ENCODE data around the gene GALNT9.
"Not testable (repeated sequence)": the region's sequence is repeated elsewhere in the genome, so short reads cannot be mapped to it uniquely, and the experiment has no call there.

GALNT9 gene

DNA sequence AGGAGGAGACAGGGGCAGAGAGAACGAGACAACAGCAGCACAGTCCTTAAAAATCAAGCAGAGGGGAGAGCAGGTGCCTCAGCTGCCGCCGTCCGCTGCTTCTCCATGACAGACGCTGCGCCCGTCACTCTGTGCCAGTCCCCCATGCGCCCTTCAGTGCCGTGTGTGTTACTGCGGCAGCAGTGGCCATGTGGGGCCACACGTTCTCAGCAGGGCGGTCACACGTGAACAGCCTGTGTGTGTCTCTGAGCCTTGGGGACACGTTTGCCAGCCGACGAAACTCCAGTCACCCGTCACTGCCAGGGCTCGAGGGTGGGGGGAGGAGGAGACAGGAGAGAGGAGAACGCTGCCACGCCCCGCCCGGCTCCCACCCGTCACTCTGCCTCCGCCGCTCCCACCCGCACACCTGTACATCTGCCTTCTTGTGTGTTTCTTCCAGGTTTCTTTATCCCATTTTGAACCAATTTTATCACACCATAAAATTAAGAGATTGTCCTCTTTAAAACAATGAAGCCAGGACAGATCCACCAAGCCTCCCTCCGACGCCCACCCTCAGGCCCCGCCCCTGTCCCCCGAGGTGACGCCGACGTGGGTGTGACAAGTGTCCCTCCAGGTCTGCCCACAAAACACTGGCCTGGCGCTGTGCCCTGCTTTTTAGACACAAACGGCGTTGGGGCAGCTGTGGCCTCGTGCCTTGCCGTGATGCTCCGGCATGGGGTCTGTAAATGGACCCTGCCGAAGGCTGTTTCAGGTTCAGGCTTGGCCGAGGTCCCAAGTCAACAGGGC lies 58.2 kb downstream of the GALNT9 start:
- H3K9me3 ChIP-seq (ENCODE audit: control insufficient read depth in 1 of 2, low read length in 2 of 2): no peaks in the 10 kb centered on the region
- no peaks in the 10 kb centered on the region for H3K36me3 ChIP-seq (ENCODE audit: control insufficient read depth in 1 of 2, insufficient read depth in 2 of 2, low read length in 2 of 2)
- H3K4me3 ChIP-seq (ENCODE audit: low read depth in 1 of 2, low read length in 2 of 2): no peak overlapping the region
- peaks cover 0 to 7% of the 10 kb centered on the region in 2 donors for H3K27me3 ChIP-seq (ENCODE audit: control insufficient read depth in 1 of 2, insufficient read depth in 2 of 2, low read length in 2 of 2)
- H3K27ac ChIP-seq (ENCODE audit: low read depth, low read length): no peak overlapping the region
- peaks cover 6 to 16% of the 10 kb centered on the region in 2 donors for H3K4me1 ChIP-seq (ENCODE audit: control insufficient read depth in 1 of 2, insufficient read depth in 2 of 2, low read length in 2 of 2)
- H3K9ac ChIP-seq (ENCODE audit: low read depth in 1 of 2, low read length in 2 of 2): no peak overlapping the region

DNA sequence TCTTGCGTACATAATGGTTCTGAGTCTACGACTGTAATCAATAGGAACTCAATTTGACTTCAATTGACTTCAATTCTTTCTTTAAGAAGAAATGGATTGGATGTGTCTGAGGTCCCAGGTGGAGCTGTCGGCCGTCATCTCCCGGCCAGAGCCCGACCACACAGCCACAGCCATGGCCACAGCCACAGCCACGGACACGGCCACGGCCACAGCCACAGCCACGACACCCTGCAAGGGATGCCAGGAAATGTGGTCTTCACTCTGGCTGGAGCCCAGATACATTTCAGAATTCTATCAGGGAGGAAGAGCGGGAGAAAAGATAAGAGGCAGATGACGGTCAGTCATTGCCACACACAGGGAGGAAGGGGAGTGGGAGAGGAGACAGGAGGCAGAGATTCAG lies 58.9 kb downstream of the GALNT9 start:
- peaks cover 0 to 7% of the 10 kb centered on the region in 2 donors for H3K27me3 ChIP-seq (ENCODE audit: control insufficient read depth in 1 of 2, insufficient read depth in 2 of 2, low read length in 2 of 2)
- H3K4me3 ChIP-seq (ENCODE audit: low read depth in 1 of 2, low read length in 2 of 2): no peak overlapping the region
- no peaks in the 10 kb centered on the region for H3K9me3 ChIP-seq (ENCODE audit: control insufficient read depth in 1 of 2, low read length in 2 of 2)
- no peaks in the 10 kb centered on the region for H3K36me3 ChIP-seq (ENCODE audit: control insufficient read depth in 1 of 2, insufficient read depth in 2 of 2, low read length in 2 of 2)
- peaks cover 6 to 15% of the 10 kb centered on the region in 2 donors for H3K4me1 ChIP-seq (ENCODE audit: control insufficient read depth in 1 of 2, insufficient read depth in 2 of 2, low read length in 2 of 2)
- H3K9ac ChIP-seq (ENCODE audit: low read depth in 1 of 2, low read length in 2 of 2): no peak overlapping the region
- H3K27ac ChIP-seq (ENCODE audit: low read depth, low read length): no peak overlapping the region

DNA sequence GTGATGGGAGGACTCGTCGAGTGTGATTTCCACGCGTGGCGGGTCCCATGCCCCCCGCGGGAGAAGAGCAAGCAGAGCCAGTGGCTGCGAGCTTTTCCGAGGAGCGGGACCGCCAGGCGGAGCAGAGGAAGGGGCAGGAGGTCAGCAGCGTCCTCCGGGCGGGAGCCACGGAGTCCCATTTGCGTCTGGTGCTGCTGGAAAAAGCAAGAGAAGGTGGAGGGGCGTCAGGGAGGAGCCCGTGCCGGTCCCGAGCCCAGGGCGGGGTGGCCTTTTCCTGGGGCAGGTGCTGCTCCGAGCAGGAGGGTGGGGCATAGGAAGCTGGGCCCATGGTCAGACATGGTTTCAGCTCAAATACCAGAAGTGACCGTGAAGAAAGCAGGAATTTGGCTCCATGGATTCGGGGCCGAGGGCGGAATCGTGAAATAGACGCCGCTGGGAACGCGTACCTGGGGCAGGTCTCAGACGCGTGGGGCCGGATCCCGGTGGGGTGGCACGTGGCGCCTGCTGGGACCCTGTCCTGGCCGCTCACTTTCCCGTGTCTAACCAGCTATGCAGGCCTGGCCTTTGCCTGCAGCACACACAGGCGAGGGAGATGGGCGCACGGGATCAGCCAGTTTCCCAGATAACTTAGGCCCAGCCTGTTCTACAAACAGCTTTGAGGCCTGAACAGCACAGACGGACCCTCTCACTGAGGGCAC lies 60.0 kb downstream of the GALNT9 start:
- Histone ChIP-seq H3K36me3 (ENCODE audit: control insufficient read depth in 1 of 2, insufficient read depth in 2 of 2, low read length in 2 of 2) (no peaks in the 10 kb centered on the region), H3K27me3 (ENCODE audit: control insufficient read depth in 1 of 2, insufficient read depth in 2 of 2, low read length in 2 of 2) (peaks cover 0 to 7% of the 10 kb centered on the region in 2 donors), H3K4me3 (ENCODE audit: low read depth in 1 of 2, low read length in 2 of 2) (no peak overlapping the region), H3K27ac (ENCODE audit: low read depth, low read length) (no peak overlapping the region), H3K4me1 (ENCODE audit: control insufficient read depth in 1 of 2, insufficient read depth in 2 of 2, low read length in 2 of 2) (peaks cover 0 to 4% of the 10 kb centered on the region in 2 donors), H3K9me3 (ENCODE audit: control insufficient read depth in 1 of 2, low read length in 2 of 2) (no peaks in the 10 kb centered on the region), H3K9ac (ENCODE audit: low read depth in 1 of 2, low read length in 2 of 2) (no peak overlapping the region)

DNA sequence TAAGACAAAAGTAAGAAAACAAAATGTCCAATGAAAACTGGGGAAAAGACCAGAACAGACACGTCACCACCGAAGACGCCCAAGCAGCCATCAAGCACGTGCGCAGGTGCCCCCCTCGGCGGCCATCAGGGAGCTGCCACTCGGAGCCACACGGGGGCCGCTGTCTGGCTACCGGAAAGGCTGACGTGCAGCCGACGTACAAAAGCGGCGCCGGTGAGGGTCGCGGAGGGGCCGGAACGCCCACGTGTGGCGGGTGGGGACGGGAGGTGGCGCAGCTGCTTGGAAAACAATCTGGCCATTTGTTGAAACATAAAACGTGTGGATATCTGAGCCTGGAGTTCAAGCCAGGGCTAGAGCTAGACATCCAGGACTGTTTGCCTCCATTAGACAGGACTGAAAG lies 60.7 kb downstream of the GALNT9 start:
- H3K36me3 ChIP-seq (ENCODE audit: control insufficient read depth in 1 of 2, insufficient read depth in 2 of 2, low read length in 2 of 2): no peaks in the 10 kb centered on the region
- H3K9ac ChIP-seq (ENCODE audit: low read depth in 1 of 2, low read length in 2 of 2): no peak overlapping the region
- no peak overlapping the region for H3K4me3 ChIP-seq (ENCODE audit: low read depth in 1 of 2, low read length in 2 of 2)
- H3K27me3 ChIP-seq (ENCODE audit: control insufficient read depth in 1 of 2, insufficient read depth in 2 of 2, low read length in 2 of 2): peaks cover 0 to 7% of the 10 kb centered on the region in 2 donors
- no peaks in the 10 kb centered on the region for H3K4me1 ChIP-seq (ENCODE audit: control insufficient read depth in 1 of 2, insufficient read depth in 2 of 2, low read length in 2 of 2)
- no peaks in the 10 kb centered on the region for H3K9me3 ChIP-seq (ENCODE audit: control insufficient read depth in 1 of 2, low read length in 2 of 2)
- H3K27ac ChIP-seq (ENCODE audit: low read depth, low read length): no peak overlapping the region

DNA sequence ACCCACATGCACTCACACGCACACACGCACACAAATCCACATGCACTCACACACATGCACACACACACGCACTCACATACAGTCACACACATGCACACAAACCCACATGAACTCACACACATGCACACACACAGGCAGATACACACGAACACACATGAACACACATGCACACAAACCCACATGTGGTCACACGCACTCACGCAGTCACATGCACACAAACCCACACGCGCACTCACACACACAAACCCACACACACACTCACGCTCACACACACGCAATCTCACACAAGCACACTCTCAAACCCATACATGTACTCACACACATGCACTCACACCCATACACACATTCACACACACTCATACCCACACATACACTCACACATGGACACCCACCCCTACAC lies 61.5 kb downstream of the GALNT9 start:
- peaks cover 0 to 7% of the 10 kb centered on the region in 2 donors for H3K27me3 ChIP-seq (ENCODE audit: control insufficient read depth in 1 of 2, insufficient read depth in 2 of 2, low read length in 2 of 2)
- H3K27ac ChIP-seq (ENCODE audit: low read depth, low read length): no peak overlapping the region
- H3K36me3 ChIP-seq (ENCODE audit: control insufficient read depth in 1 of 2, insufficient read depth in 2 of 2, low read length in 2 of 2): no peaks in the 10 kb centered on the region
- no peaks in the 10 kb centered on the region for H3K4me1 ChIP-seq (ENCODE audit: control insufficient read depth in 1 of 2, insufficient read depth in 2 of 2, low read length in 2 of 2)
- no peaks in the 10 kb centered on the region for H3K9me3 ChIP-seq (ENCODE audit: control insufficient read depth in 1 of 2, low read length in 2 of 2)
- H3K4me3 ChIP-seq (ENCODE audit: low read depth in 1 of 2, low read length in 2 of 2): no peak overlapping the region
- no peak overlapping the region for H3K9ac ChIP-seq (ENCODE audit: low read depth in 1 of 2, low read length in 2 of 2)

DNA sequence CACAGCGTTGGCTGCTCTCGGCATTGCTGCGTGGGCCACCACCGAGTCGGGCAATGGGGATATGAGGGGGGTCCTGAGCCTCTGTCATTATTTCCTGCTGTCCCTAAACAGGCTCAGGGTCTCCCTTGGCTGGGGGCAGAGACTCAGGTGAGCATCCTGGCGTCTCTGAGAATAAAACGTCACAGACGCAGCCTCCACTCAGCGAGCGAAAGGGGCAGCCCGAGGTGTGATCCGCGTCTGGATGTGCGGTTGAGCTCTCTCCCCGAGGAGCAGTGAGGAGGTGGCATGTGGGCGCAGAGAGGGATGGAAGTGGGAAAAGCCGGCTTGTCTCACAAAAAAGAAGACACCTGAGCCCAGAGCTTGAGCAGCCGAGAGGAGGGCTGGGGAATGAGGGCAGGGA lies 62.6 kb downstream of the GALNT9 start:
- no peak overlapping the region for H3K27ac ChIP-seq (ENCODE audit: low read depth, low read length)
- H3K4me1 ChIP-seq (ENCODE audit: control insufficient read depth in 1 of 2, insufficient read depth in 2 of 2, low read length in 2 of 2): no peaks in the 10 kb centered on the region
- no peak overlapping the region for H3K4me3 ChIP-seq (ENCODE audit: low read depth in 1 of 2, low read length in 2 of 2)
- H3K9me3 ChIP-seq (ENCODE audit: control insufficient read depth in 1 of 2, low read length in 2 of 2): no peaks in the 10 kb centered on the region
- peaks cover 0 to 7% of the 10 kb centered on the region in 2 donors for H3K27me3 ChIP-seq (ENCODE audit: control insufficient read depth in 1 of 2, insufficient read depth in 2 of 2, low read length in 2 of 2)
- H3K9ac ChIP-seq (ENCODE audit: low read depth in 1 of 2, low read length in 2 of 2): no peak overlapping the region
- H3K36me3 ChIP-seq (ENCODE audit: control insufficient read depth in 1 of 2, insufficient read depth in 2 of 2, low read length in 2 of 2): no peaks in the 10 kb centered on the region

DNA sequence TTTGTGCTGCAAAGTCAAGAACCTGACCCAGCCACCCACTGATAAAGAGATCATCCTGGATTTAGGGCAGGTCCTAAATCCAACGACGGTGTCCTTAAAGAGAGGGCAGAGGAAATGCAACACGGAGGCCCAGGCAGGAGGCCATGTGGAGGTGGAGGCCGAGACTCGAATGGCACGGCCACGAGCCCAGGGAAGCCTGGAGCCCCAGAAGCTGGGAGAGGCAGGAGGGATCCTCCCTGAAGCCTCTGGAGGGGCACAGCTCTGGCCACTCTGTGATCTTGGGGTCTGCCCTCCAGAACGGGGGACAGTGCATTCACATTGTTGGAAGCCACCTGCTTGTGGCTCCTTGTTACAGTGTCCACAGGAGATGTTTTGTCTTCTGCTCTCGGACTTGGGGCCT lies 63.0 kb downstream of the GALNT9 start:
- Histone ChIP-seq H3K9me3 (ENCODE audit: control insufficient read depth in 1 of 2, low read length in 2 of 2) (no peaks in the 10 kb centered on the region), H3K4me3 (ENCODE audit: low read depth in 1 of 2, low read length in 2 of 2) (no peak overlapping the region), H3K9ac (ENCODE audit: low read depth in 1 of 2, low read length in 2 of 2) (no peak overlapping the region), H3K27ac (ENCODE audit: low read depth, low read length) (no peak overlapping the region), H3K36me3 (ENCODE audit: control insufficient read depth in 1 of 2, insufficient read depth in 2 of 2, low read length in 2 of 2) (no peaks in the 10 kb centered on the region), H3K27me3 (ENCODE audit: control insufficient read depth in 1 of 2, insufficient read depth in 2 of 2, low read length in 2 of 2) (peaks cover 0 to 3% of the 10 kb centered on the region in 2 donors), H3K4me1 (ENCODE audit: control insufficient read depth in 1 of 2, insufficient read depth in 2 of 2, low read length in 2 of 2) (no peaks in the 10 kb centered on the region)

DNA sequence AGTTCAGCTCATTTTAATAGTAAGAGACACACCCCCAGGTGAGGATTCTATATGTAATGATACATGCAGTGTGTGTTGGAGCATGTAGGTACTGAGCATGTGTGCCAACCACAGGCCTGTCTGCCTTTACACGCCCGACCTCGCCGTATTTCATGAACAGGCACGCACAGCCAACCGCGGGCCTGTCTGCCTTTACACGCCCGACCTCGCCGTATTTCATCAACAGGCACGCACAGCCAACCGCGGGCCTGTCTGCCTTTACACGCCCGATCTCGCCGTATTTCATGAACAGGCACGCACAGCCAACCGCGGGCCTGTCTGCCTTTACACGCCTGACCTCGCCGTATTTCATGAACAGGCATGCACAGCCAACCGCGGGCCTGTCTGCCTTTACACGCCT lies 63.6 kb downstream of the GALNT9 start:
- not testable (repeated sequence) for H3K27me3 ChIP-seq (ENCODE audit: control insufficient read depth in 1 of 2, insufficient read depth in 2 of 2, low read length in 2 of 2); H3K9ac ChIP-seq (ENCODE audit: low read depth in 1 of 2, low read length in 2 of 2); H3K9me3 ChIP-seq (ENCODE audit: control insufficient read depth in 1 of 2, low read length in 2 of 2); H3K4me1 ChIP-seq (ENCODE audit: control insufficient read depth in 1 of 2, insufficient read depth in 2 of 2, low read length in 2 of 2); H3K4me3 ChIP-seq (ENCODE audit: low read depth in 1 of 2, low read length in 2 of 2); H3K36me3 ChIP-seq (ENCODE audit: control insufficient read depth in 1 of 2, insufficient read depth in 2 of 2, low read length in 2 of 2); H3K27ac ChIP-seq (ENCODE audit: low read depth, low read length)

DNA sequence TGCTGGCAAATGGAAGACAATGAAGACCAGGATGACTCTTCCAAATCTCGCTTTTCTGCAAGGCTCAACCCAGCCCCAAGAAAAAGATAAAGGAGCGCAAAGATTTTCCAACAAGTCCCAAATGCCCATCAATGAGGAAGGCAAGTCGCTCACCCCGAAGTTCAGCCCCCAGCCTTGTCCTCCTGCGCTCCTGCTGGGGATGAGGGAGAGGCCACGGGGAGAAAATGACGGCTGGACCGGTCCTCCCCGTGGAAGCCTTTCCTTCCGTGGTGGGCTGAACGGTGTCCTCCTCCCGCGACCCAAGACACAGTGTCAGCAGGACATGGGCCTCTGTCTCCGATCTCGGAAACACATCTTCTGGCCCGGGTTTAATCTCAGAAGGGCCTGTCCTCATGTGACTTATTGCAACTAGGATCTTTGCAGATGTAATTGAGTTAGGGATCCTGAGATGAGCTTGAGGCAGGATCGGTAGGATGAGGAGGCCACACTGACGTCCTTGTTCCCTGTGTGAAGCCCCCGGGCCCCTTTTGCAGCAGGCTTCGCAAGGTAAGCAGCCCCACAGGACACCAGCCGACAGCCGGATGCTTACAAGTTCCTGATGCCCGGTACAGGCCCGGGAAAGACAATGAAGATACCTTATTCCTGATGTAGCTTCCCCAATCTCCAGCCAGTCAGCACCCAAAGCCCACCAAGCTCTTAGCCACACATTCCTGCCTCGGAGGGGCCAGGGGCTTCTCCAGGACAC lies 64.2 kb downstream of the GALNT9 start:
- Histone ChIP-seq H3K27ac (ENCODE audit: low read depth, low read length) (no peak overlapping the region), H3K9me3 (ENCODE audit: control insufficient read depth in 1 of 2, low read length in 2 of 2) (no peaks in the 10 kb centered on the region), H3K4me3 (ENCODE audit: low read depth in 1 of 2, low read length in 2 of 2) (no peak overlapping the region), H3K27me3 (ENCODE audit: control insufficient read depth in 1 of 2, insufficient read depth in 2 of 2, low read length in 2 of 2) (peaks cover 0 to 3% of the 10 kb centered on the region in 2 donors), H3K9ac (ENCODE audit: low read depth in 1 of 2, low read length in 2 of 2) (no peak overlapping the region), H3K4me1 (ENCODE audit: control insufficient read depth in 1 of 2, insufficient read depth in 2 of 2, low read length in 2 of 2) (no peaks in the 10 kb centered on the region), H3K36me3 (ENCODE audit: control insufficient read depth in 1 of 2, insufficient read depth in 2 of 2, low read length in 2 of 2) (no peaks in the 10 kb centered on the region)

All from duodenal mucosa (tissue), 2 donors.